CD4-positive, alpha-beta T cell treated with Interleukin-17A for 1 hour (primary cell): Measurements from ENCODE around the gene ABCG1.
"Not testable (repeated sequence)": the region's sequence is repeated elsewhere in the genome, so short reads cannot be mapped to it uniquely, and the experiment has no call there.

Experiments used
- DNase-seq: peaks from one replicate; pipeline ENCODE4 v3.0.0-alpha.2; 2020

The ABCG1 gene

DNA sequence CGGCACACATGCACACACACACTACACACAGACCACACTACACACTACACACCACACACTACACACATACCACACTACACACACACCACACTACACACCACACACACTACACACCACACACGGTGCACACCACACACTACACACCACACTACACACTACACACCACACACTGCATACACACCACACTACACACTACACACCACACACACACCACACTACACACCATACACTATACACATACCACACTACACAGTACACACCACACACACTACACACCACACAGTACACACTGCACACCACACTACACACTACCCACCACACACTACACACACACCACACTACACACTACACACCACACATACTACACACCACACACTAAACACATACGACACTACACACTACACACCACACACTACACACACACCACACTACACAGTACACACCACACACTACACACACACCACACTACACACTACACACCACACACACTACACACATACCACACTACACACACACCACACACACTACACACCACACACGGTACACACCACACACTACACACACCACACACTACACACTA is 73.7 kb downstream of the ABCG1 start:
- DNase-seq: not testable (repeated sequence)

DNA sequence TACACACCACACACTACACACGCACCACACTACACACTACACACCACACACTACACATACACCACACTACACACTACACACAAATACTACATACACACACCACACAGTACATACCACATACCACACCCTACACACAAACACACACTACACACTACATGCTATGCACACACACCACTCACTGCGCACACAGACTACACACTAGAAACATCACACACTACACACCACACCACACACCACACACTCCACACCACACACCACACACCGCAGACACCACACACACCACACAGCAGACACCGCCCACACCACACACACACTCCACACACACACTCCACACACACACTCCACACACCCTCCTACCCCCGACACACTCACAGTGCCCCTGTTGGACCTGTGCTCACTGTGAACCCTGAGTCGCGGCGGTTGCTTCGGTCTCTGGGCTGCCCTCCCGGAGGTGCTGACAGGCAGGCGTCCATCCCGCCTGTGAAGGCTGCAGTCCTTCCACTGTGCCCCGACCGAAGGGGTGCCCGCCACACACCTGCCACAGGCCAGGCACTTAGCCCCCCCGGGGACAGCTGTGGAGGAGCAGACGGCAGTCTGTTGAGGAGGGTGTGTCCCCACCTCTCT is 74.8 kb downstream of the ABCG1 start:
- DNase-seq: no peak

DNA sequence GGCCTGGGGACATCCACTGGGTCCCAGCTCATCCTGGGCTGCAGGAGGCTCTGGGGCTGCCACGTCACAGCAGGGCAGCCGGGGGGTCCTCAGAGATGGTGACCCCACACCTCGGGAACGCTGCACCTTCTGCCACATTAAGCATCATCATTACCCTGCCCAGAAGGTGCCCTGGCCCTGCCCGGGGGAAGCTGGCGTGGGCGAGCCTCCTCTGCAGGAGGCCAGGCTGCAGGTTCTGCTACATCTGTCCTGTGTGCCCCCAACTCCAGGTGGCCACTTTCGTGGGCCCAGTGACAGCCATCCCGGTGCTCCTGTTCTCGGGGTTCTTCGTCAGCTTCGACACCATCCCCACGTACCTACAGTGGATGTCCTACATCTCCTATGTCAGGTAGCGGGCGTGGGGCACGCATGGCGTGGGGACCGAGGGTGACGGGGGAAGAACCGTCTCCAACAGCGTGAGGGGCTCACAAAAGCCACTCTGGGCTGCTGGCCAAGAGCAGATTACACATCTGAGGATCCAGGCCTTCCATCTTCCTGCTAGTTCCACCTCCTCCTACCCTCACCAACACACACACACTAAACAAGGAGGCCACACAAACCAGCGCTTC is 75.4 kb downstream of the ABCG1 start:
- DNase-seq: no peak

DNA sequence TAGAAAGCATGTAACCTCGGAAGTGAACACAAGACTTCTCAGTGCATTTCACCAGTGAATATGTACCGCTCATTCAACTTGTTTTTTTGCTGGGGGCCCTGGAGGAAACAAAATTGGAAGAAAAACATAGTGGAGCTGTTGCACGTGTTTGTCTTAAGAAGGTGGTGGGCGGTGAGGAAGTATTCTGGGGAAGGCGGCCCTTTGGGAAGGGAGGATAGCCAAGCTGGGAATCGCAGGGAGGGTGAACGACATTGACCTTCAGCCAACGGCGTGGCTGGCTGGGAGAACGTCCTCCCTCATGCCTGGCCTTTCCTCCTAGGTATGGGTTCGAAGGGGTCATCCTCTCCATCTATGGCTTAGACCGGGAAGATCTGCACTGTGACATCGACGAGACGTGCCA is 76.9 kb downstream of the ABCG1 start:
- DNase-seq: no peak

DNA sequence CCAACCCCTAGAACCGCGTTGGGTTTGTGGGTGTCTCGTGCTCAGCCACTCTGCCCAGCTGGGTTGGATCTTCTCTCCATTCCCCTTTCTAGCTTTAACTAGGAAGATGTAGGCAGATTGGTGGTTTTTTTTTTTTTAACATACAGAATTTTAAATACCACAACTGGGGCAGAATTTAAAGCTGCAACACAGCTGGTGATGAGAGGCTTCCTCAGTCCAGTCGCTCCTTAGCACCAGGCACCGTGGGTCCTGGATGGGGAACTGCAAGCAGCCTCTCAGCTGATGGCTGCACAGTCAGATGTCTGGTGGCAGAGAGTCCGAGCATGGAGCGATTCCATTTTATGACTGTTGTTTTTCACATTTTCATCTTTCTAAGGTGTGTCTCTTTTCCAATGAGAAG is 77.6 kb downstream of the ABCG1 start:
- no peak for DNase-seq

DNA sequence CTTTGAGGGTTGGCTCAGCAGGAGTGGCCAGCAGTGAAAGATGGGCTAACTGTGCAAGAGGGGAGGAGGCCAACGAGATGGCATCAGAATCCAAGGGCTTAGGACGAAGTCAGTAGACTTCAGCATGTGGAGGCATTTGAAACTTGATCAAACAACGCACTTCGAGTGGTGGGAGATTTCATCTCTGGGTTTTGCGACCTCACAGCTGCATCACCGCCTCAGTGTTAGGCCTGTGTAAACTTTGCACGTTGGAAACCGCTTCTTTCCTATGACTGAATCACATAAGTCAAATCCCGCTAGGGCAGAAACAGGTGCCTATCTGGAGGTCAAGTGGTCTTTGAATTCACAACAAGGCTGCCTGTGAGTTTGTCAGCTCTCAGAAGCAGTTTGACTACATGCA is 78.4 kb downstream of the ABCG1 start:
- DNase-seq: no peak

DNA sequence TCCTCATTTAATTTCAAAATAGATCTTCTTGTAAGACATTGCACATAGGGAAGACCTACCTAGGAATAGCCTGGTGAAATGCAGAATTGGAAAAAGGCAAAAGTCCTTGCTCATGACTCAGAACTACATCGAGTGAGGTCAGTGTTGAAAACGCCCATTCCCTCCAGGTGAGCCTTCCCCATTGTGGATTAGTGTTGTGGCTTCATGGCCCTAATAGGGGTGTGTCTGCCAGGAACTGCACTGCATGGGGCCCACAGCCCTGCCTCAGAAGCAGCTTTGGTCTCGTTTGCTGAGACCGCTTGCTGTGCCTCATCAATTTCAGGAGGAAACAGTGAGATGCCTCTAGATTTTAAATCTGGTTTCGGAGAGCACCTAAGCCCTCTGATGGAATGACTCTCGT is 79.3 kb downstream of the ABCG1 start:
- no peak for DNase-seq

DNA sequence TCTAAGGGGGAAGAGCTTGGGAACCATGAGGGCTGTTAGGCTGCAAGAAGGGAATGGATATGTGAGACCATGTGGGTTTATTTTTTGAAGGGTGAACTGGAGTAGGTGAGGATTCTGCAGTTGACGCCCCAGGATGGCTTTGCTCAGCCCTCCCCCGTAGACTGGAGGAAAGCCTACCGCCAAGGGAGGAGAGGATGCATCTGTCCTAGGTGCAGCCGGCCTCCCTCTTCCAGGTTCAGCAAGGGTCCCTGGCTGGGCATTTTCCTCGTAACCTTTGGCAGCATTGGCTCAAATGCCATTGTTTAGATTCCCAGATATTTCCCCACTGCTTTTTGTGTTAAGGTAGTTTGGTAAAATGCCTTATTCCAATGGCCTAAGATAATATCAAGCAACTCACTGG is 79.7 kb downstream of the ABCG1 start:
- DNase-seq: no peak

DNA sequence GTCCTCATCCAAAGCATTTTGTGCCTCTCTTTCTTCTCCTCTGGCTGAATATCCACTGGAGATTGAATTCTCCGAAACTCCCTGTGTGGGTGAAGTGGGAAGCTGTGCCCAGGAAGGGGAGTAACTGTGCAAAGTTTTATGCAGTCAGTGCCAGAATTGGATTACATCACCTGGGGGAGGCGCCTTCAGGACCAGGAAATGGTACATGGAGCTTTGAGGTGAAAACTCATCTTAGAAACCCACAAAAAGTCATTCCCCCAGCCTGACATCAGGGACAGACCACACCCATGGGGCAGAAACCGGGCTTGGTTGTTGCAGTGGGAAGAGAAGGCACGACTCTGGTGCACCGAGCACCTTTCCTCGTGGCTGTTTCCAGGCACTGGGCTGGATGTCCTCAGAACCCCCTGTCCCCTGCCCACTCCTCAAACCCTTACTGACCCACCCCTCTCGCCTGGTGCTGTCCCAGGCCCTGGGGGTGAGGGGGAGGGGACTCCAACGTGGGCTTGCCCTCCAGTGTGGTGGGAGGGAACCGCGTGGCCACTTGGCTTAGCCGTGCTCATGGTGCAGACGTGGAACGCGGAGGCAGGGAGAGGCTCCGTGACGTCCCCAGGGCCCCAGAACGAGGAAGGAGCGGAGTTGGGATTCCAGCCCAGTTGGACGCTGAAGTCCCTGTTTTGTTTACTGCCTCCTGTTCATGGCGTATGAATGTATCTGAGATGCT is 80.5 kb downstream of the ABCG1 start:
- DNase-seq: no peak

DNA sequence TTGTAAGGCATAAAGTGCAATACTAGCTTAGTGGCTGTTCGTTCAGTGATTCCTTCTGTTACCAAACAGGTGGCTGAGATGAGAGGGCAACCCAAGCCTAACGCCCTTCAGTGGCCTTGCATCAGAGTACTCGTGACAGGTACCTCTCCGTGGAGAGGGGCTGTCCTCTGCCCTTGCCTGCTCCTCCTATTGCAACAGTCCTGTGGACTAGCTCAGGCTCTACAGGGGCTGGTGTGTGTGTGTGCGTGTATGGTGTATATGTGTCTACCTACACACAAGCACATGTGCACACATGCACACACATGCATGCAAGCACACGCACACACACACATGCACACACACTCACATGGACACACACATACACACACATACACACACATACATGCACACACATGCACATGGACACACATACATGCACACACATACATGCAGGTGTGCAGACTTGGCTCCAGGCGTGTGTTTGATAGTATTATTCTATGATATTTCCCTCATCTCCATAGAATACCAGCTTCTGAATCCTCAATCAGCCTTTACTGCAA is 81.2 kb downstream of the ABCG1 start:
- DNase-seq: no peak

DNA sequence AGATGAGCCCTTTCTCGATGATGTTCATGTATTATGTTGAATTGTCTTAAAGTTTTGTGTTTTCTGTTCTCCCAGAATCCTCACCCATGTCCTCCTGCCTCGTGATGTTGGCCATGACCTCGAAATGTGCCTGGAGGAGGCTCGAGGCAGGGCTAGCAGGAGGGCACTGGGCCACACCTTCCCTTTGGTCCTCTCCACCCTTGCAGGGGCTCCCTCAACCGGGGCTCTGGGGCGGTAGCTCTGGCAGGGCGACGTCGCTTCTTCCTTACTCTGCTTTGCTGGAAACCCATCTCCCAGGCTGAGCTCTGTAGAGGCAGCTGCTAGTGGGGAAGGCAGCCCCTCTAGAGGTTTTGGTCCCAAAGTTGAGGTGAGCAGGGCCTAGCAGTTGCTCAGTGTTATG is 82.0 kb downstream of the ABCG1 start:
- no peak for DNase-seq

DNA sequence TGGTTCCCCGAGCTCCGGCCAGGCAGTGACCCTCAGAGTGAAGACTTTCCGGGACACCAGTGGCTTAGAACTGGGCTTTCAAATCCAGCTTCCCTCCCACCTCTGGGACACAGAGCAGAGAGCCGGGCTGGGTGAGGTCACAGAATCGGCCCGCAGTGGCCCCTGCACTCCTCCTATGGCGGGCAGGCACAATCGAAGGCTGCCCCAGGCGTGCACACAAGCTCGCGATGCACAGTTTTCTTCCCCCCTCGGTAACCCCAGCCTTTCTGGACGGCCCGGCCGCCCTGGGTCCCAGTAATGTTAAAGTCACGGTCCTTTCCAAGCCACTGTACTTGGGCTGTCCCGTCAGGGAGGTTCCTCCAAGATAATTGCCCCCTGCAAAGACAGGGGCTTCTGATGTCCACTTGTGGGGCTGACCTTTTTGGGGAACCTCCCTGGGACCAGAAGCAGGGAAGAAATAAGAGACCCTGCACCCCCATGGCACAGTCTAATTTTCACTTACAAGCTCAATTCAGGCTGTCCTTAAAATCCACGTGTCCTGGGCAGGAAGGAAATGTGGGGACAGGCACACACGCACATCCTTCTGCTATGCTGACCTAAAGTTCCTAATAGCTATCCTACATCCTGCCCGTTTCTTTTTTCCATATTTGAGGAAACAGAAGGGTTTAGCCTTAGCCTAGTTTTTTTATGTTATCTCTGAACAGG is 82.6 kb downstream of the ABCG1 start:
- DNase-seq: no peak

DNA sequence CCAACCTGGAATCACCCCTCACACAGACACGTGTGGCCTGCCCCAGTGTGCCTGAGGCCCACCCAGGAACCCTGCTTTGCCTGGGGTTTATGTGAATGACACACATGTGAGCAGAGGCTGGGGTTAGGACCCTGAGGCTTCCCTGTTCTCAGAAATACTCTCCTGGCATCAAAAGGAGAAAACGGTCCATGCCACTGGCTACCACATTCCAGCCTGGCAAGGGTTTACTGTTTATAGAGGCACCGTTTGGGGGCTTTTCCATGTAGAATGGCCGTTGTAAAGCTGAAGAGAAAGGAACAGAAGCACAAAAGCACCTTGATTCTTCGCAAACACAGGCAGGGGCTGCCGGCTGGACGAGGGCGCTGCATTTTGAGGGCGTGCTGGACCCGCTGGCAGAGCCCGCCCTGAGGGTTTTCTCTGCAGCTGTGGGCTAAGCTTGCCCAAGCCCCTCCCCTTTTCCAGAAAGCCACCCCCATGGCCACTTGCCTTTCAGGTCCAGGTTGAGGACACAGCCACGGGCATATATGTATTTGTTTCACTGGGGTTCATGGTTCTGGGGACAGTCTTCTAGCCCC is 83.2 kb downstream of the ABCG1 start:
- DNase-seq: no peak

DNA sequence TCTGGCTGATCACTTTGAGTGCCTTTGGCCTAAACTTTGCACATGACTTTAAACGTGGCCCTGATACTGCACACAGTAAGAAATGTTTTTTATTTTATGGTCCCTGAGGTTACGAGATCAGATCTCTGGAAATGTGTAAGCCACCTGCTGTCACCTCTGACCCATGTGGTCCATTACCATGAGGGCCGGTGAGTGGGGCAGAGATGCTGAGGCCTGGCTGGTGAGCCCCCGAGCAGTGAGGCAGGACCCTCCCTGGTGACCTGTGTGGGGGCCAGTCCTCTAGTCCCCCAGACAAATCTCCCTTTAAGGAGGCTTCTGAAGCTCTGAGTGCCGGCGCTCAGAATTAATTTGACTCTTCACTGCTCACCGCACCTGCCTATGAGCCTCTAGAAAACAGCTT is 83.9 kb downstream of the ABCG1 start:
- no peak for DNase-seq

DNA sequence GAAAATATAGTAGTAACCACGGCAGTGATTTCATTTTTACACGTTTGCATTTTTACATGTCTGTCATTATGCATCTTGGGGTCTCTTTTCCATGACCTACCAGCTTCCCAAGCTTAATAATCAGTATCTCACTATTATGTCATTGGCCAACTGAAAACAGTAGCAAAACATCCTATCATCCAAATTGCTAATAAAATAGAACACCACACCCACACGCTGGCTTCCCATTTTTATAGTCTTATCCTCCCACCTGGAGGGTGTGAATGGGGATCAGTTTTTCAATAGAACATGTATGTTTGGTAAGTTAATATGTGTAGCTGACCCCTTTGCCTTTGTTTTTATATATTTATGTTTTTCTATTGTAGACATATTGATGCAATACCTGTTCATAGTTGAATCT is 84.5 kb downstream of the ABCG1 start:
- DNase-seq: no peak

DNA sequence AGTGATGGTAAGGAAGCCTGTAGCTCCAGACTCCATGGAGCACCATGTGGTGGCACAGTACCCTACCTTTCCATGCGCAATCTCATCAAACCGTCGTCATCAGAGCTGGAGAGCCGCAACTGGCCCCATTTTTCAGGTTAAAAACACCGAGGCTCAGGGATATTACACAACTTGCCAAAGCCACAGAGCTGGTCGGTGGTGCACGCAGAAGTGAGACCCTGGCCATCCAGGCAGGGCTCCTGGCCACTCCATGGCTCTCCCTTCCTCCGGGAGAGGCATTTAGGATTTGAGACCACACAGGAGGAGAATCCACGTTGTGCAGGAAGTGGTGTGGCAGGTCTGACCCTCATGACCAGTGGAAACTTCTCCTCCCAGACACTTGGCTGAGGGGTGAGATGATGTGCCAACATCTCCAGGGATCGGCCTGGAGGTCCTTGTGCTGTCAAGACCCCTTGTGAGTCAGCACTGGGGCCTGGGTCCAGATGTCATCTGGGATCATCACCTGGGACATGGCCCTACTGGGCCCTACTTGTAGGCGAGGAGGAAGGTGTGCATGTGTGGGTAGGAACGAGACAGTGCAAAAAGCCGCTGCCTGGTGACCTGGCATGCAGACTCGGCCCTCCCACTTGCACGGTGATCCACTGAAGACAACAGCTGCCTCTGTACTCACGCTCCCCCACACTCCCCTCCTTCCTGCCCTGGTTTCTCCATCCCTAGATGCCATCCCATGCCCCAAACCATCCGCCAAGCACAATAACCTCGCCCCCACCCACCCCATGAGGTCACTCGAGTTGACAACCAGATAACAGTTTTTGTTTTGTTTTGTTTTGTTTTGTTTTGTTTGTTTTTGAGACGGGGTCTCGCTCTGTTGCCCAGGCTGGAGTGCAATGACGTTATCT is 85.9 kb downstream of the ABCG1 start:
- no peak for DNase-seq

DNA sequence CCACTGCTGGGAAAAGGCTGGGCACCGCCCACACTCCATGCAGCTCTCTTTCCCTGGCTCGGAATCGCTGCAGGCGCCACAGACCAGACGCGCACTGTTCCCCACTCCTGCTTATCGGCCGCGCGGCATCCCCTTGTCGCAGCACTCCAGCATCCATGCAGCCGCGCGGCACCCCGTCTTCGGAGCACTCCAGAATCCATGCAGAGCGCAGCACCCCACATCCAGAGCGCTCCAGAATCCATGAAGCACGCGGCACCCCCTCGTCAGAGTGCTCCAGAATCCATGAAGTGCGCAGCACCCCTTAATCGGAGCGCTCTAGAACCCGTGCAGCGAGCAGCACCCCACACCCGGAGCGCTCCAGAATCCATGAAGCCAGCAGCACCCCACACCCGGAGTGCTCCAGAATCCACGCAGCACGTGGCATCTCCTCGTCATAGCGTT is 86.8 kb downstream of the ABCG1 start:
- DNase-seq: no peak

DNA sequence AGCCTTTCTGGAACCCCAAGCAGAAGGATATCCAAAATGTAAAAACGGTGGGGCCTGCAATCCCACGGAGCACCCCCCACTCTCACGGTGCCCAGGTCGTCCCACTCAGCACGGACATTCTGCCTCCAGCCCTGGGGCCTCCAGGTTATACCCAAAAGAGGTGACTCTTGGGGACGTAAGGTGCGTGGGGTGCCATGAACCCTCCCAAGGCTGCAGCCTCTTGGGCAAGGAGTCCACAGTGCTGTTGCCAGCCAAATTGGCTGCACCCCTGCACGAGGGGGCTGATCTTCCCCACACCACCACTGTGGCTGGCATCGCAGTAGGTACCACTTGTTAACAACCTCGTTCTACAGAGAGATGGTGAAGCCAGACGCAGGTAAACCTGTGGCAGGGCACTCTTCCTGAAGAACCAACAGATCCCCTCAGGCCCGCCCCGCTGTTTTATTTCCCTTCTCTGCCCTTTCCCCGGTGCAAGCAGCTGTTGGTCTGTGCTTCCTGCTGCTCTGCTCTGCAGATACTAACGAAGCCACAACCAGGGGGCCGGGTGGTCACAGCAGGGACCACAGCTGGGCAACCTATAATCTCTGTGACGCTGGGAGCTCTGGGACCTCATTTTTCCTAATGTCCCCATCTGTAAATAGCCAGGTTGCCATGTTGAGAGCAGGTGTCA is 87.6 kb downstream of the ABCG1 start:
- DNase-seq: no peak

DNA sequence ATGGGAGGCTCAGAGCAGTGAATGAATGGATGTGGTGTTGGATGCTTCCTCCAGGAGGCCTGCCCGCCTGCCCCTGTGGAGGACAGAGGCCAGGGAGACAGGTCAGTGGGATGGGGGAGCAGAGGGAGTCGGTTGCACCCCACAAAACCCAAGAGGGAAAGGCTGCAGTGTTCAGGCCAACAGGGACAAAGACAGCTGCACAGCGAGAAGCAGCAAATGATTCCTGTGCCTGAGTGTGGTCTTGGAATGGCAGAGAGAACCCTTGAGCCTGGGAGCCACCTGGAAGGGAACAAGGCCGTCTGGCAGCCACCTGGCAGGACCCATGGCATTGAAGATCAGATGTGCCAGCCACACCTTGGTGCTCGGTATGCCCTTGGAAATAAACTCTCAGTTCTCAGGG is 88.2 kb downstream of the ABCG1 start:
- no peak for DNase-seq

DNA sequence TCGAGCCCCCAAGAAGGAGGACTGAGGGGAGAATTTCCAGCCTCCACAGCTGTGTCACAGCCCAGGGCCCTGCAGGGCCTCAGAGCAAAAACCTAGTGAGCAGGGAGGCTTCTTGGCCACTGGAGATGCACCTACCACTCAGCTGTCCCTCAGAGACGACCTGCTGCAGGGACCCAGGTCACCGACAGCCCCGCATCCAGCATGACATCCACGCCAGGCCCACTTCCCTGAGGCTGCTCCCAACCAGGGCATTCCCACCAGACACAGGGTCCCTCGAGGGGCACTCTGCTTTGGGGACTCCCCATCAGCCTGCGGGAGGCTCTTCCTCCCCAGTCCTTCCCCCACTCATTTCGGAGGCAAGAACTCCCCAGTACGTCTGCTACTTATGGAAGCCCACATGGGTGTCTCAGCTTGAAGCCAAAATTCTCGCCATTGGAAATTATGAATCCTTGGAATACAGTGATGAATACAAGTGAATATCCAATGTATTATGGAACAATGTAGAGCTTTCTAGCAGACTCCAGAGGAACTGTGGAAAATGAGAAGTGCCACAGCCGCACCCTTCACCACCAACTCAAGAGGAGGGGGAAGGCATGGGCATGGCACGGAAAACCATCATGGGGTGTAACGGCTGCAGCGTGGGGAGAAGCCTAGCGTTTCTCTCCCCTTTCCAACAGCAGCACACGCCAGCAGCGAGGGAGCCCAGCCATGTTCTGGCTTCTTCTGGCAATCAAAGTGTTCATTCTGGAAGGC is 89.4 kb downstream of the ABCG1 start:
- DNase-seq: no peak
